Measurements from ENCODE around the gene PARD3.
A peak's percentile ranks its signal among the peaks of the same experiment; 100 is the strongest.

The PARD3 gene

GRCh38 chr10:34580214-34580613 is 234.9 kb downstream of the PARD3 start:
- no peak for DNase-seq (ENCODE audit: low read depth)

- no peak for DNase-seq (ENCODE audit: low read depth)
These were observed 236.6 kb downstream of the PARD3 start for GRCh38 chr10:34578468-34578867.

DNA sequence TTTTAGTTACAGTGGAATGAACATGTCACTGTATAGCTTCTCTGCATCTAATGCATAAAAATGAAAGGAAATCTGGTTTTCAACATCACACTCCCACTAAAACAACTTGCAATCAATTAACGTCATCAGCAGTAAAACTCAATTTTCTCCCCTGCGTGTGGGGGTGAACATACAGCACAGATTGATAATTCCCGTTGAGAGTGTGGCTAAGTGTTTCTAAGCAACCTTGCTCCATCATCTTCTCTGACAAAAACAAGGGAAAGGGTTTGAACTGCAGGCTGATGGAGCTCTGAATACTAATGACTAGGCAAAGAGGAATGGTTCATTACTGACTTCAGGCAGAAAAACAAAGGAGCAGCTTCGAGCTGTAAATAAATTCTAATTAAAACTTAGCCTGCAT is 238.3 kb downstream of the PARD3 start:
- DNase-seq (ENCODE audit: low read depth): no peak

DNA sequence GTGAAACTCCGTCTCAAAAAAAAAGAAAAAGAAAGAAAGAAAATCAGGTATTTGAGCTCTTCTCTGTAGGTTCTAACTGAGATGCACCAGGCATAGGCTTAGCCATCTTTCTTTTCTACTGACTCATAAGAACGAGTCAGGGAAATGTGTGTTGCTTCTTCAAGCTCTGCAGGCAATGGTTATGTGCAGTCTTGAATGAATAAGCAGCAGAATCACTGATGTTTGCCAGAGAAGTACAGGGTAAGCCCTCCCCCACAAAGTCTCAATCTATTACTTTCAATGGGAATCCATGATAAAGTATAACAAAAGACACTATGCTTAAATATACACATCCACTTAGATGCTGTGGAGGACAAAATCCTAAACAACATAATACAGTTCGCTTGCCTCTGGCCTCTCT is 239.2 kb downstream of the PARD3 start:
- DNase-seq (ENCODE audit: low read depth): peak; percentile 46

- no peak for DNase-seq (ENCODE audit: low read depth)
These were observed 240.7 kb downstream of the PARD3 start for GRCh38 chr10:34574353-34574934.

DNA sequence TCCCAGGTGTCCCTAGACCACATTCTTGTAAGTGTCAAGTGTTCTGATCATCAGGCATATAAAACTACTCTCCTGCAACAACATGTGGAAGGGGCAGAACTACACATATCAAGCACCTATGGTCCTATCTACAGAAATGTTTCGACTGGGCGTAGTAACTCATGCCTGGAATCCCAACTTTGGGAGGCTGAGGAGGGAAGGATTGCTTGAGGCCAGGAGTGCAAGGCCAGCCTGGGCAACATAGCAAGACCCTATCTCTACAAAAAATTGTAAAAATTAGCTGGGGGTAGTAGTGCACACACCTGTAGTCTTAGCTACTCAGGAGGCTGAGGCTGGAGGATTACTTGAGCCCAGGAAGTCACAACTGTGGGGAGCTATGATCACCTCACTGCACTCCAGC is 244.2 kb downstream of the PARD3 start:
- DNase-seq (ENCODE audit: low read depth): no peak

- no peak for DNase-seq (ENCODE audit: low read depth)
These were observed 247.3 kb downstream of the PARD3 start for GRCh38 chr10:34567659-34568253.

- no peak for DNase-seq (ENCODE audit: low read depth)
These were observed 249.2 kb downstream of the PARD3 start for GRCh38 chr10:34565934-34566333.

DNA sequence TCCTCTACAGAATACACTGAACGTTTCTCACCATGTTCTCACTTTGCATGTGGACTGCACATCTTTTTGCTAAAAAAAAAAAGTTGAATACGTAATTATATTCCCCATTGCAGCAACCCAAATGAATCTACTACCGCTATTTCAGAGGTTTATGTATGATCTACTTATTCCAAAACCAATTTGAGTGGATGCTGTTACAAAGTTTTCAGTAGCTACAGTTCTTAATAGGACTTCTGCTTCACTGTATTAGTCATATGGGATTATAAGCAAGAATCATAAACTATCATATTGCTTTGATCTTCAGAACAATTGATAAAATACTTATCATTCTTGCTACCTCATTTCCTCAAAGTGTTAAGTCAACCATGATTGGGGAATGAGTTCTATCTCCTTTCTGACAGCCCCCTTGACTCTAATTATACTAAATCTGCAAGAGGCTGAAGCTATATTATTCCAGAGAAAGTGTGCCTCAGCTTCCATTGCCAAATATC is 257.0 kb downstream of the PARD3 start:
- DNase-seq (ENCODE audit: low read depth): no peak

DNA sequence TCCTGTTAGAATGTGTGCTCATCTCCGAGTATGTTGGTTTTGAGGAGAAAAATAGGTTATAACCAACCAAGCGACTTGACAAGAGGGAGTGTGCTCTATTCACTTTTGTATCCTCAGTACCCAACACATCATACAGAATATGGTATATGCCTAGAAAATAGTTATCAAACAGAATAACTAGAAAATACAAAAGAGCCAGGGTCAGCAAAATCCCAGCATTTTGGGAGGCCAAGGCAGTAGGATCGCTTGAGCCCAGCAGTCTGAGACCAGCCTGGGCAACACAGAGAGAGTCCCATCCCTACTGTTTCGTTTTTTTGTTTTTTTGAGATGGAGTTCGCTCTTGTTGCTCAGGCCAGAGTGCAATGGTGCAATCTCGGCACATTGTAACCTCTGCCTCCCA is 257.9 kb downstream of the PARD3 start:
- DNase-seq (ENCODE audit: low read depth): no peak

GRCh38 chr10:34555653-34556052 is 259.4 kb downstream of the PARD3 start:
- peak; percentile 16 for DNase-seq (ENCODE audit: low read depth)

DNA sequence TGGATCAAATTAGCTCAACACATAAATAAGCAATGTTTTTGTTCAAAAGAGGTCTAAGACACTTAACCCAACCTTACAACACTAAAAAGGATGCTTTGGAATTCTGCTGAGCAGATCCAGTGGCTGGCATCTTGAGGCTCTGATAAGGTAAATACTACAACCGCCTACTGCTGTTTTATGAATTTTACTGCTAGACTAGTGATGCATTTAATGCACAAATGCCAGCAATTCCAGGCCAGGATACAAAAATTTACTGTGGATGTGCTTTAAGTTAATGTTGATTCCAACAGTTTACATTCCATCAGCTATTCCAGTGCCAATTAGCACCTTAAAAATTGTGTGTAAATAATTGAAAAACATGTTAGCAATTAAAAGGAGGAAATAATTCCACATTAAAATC is 261.3 kb downstream of the PARD3 start:
- no peak for DNase-seq (ENCODE audit: low read depth)

DNA sequence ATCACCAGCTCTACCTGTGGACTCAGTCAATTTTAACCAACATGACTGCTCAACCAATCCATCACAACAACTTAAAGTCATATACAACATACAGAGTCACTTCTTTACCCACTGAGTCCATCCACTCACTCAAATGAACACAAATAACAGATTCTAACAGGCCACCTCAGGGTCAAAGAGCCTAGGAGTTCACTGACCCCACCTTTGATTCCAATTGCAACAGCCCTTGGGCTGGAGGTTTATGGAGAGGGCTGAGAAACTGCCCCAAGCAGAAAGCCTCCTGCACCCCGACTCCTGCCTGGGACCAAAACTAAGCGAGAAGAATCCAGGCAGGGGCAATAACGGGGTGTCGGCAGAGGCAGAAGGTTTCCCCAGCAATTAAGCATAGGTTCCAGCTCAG is 263.8 kb downstream of the PARD3 start:
- DNase-seq (ENCODE audit: low read depth): no peak

DNA sequence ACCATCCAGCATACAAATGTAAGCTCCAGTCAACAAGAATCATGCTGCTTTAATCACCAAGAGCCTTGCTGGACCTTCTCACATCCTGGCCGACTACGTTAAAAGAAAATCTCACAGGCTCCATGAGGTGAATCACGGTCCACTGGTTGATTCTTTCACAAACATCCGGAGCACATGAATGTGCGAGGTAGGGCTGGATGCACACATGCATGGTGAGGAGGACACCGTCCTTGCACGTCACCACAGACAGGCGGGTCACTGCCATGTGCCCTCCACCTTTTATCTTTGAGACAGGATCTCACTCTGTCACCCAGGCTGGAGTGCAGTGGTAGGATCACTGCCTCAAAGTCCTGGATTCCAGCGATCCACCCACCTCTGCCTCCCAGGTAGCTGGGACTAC is 265.1 kb downstream of the PARD3 start:
- no peak for DNase-seq (ENCODE audit: low read depth)

DNA sequence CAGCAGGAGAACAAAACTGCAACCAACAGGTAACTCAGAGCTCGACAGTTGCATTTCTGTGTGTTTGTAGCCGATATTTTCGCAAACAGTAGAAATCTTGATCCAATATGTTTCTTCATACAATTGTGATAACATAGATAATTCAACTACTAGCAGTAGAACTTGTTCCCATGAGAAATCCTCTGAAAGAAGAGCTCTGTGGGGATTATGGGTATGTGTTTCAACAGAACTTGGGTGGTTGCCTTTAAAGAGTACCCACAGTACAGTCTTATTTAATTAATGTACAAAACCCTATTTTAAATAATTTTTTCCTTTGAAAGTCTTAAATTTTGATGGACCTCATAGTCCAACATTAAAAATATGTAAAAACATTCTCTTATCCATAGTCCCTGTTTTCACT is 266.1 kb downstream of the PARD3 start:
- DNase-seq (ENCODE audit: low read depth): no peak

DNA sequence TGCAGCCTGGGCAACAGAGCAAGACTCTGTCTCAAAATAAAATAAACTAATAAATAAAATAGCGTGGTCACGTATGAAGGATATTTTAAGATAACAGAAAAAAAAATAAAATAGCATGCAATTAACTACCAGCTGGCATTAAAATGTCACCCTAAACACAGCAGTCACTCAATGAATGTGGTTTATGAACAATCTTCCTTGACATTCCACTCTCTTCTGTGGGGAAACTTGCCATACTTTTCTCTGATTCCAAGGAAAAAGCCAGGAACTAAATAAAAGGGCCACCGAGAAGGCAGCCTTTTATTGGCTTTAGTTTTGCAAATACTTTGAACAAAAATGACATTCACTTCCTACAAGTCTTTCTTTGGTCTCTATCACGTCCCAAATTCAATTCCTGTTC is 266.6 kb downstream of the PARD3 start:
- DNase-seq (ENCODE audit: low read depth): no peak

- no peak for DNase-seq (ENCODE audit: low read depth)
These were observed 267.4 kb downstream of the PARD3 start for GRCh38 chr10:34547695-34548094.

DNA sequence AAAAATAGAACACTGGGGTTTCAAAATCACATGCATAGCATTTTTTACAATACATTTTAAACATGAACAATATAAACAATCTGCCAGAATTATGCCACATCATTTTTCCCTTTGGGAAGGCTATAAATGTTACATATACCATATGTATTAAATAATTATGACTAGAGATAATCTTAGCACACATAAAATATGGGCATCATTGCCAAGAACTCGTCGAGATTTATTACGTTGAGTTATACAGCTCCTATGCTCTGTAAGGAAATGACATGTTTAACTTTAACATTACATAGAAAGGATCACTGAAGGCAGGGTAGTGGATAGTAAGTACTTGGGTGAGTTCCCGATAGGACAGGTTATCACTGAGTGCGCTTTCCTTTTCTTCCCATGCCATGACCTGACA is 267.8 kb downstream of the PARD3 start:
- no peak for DNase-seq (ENCODE audit: low read depth)

- DNase-seq (ENCODE audit: low read depth): no peak
These were observed 270.7 kb downstream of the PARD3 start for GRCh38 chr10:34544400-34544799.

GRCh38 chr10:34543716-34544115 is 271.4 kb downstream of the PARD3 start:
- DNase-seq (ENCODE audit: low read depth): no peak

- no peak for DNase-seq (ENCODE audit: low read depth)
These were observed 274.6 kb downstream of the PARD3 start for GRCh38 chr10:34540492-34540891.

DNA sequence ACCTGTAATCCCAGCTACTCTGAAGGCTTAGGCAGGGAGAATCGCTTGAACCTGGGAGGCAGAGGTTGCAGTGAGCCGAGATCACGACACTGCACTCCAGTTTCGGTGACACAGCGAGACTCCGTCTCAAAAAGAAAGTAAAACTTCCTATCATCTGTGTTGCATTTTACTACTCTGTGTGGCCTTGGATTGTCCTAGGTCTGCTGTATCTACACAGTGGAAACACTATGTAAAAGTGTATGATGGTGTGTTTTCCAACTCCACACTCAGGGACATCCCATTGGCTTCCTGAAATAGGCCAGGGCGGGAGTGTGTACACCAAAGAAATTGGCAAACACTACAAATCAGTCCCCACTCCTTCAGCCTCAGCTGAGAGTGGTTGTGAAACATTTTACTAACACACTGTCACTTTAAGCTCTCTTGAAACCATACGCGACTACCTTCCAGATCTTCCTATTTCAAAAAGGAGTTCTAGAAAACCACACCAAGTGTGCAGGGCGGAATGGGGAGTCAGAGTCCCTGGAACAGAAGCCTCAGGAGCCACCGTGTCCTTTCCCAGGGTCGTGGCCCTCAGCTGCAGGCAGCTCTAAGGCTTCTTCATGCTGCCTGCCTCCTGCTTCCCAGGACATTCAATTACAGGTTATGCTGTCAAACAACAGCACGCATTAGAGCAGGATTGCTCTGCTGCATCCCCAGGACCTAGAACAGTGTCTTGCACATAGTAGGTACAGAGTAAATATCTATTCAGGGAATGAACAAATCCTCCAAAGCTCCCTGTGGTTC is 275.4 kb downstream of the PARD3 start:
- no peak for DNase-seq (ENCODE audit: low read depth)

- DNase-seq (ENCODE audit: low read depth): no peak
These were observed 276.7 kb downstream of the PARD3 start for GRCh38 chr10:34538281-34538829.
